Measurements from ENCODE around the gene ITSN1.

The ITSN1 gene

DNA sequence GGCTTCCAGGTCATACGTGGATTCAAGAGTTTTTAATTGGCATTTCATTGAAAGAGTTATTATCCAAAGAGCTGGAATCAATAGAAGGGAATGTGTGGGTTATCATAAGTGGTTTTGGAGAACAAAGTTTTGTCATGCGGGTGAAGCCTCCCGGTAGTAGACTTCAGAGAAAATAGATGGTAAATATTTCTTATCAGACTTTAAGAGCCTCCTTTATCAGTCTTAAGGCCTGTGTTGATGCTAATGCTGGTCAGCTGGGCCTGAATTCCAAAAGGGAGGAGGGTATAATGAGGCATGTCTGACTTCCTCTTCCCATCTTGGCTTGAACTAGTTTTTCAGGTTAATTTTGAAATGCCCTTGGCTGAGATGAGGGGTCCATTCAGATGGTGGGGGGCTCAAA, 89.7 kb downstream of the ITSN1 start:
- in situ Hi-C loops (cut with MboI; ENCODE audit: low sequenced_read_pairs, unreplicated experiment): no loop called here
- DNase-seq (ENCODE audit: low spot score): no peak
- TF ChIP-seq, protein P1, sequence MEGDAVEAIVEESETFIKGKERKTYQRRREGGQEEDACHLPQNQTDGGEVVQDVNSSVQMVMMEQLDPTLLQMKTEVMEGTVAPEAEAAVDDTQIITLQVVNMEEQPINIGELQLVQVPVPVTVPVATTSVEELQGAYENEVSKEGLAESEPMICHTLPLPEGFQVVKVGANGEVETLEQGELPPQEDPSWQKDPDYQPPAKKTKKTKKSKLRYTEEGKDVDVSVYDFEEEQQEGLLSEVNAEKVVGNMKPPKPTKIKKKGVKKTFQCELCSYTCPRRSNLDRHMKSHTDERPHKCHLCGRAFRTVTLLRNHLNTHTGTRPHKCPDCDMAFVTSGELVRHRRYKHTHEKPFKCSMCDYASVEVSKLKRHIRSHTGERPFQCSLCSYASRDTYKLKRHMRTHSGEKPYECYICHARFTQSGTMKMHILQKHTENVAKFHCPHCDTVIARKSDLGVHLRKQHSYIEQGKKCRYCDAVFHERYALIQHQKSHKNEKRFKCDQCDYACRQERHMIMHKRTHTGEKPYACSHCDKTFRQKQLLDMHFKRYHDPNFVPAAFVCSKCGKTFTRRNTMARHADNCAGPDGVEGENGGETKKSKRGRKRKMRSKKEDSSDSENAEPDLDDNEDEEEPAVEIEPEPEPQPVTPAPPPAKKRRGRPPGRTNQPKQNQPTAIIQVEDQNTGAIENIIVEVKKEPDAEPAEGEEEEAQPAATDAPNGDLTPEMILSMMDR (IDR thresholded peaks at IDR 0.05; ENCODE audit: borderline replicate concordance, control extremely low read depth, extremely low read depth, insufficient read depth, missing control alignments): no peak

DNA sequence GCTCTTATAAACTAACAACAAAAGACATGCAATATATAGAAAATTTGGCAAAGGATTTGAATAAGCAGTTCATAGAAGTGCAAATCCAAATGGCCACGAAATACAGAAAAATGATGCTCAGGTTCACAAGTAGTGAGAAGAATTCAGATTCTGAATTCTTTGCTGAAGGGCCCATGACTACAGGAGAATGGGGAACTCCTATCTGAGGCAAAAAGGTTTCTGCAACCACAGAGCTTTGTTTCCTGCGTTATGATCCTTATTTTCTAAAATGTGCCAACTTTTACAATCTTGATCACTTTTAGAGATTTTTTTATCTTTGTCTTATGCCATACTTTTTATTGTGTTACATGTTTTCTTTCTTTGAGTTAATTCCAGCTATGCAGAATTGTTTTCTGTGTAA, 91.3 kb downstream of the ITSN1 start:
- in situ Hi-C loops (cut with MboI; ENCODE audit: low sequenced_read_pairs, unreplicated experiment): no loop called here
- TF ChIP-seq, protein P1 (IDR thresholded peaks at IDR 0.05; ENCODE audit: borderline replicate concordance, control extremely low read depth, extremely low read depth, insufficient read depth, missing control alignments): no peak
- no peak for DNase-seq (ENCODE audit: low spot score)

DNA sequence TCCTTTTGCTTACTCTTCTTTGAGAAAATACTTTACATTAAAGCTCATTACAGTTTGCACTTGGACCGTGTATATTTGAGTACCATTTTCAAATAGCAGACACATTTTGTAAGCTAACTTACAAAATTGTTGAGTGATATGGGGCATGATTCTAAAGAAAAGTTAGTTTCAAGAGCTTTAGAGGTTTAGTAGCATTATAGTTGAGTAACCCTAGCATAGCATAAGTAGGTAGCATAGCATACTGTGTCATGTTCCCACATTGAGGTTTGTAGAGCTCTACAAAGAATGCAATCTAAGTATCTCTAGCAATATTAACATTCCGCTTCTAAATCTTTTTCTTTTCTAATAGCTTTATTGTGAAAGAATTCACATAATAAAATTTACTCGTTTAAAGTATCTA, 92.0 kb downstream of the ITSN1 start:
- in situ Hi-C loops (cut with MboI; ENCODE audit: low sequenced_read_pairs, unreplicated experiment): no loop called here
- TF ChIP-seq, protein P1 (IDR thresholded peaks at IDR 0.05; ENCODE audit: borderline replicate concordance, control extremely low read depth, extremely low read depth, insufficient read depth, missing control alignments): no peak
- DNase-seq (ENCODE audit: low spot score): no peak

DNA sequence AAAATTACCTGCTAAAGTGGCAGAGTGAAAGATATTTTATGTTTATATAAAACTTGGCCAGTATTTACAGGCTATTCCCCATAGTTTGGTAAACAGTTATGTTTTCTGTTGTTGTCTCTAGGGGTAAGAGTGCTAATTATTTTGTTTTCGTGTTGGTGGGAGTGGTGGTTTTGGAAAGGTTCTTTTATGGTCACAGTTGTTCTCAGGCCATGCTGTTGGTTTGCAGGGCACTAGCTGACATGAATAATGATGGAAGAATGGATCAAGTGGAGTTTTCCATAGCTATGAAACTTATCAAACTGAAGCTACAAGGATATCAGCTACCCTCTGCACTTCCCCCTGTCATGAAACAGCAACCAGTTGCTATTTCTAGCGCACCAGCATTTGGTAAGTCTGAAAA, 92.5 kb downstream of the ITSN1 start:
- DNase-seq (ENCODE audit: low spot score): no peak
- in situ Hi-C loops (cut with MboI; ENCODE audit: low sequenced_read_pairs, unreplicated experiment): no loop called here
- TF ChIP-seq, protein P1 (IDR thresholded peaks at IDR 0.05; ENCODE audit: borderline replicate concordance, control extremely low read depth, extremely low read depth, insufficient read depth, missing control alignments): no peak

DNA sequence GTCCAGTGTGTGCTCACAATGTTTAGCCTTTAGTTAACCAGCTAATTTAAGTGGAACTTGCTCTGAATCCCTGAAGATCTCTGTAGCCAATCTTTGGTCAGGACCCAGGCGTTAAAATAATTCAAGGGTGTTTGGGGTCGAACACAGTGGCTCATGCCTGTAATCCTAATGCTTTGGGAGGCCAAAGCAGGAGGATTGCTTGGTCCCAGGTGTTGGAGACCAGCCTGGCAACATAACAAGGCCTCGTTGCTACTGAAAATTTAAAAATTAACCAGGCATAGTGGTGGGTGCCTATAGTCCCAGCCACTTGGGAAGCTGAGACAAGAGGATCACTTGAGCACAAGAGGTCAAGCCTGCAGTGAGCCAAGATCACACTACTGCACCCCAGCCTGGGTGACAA, 94.3 kb downstream of the ITSN1 start:
- no peak for DNase-seq (ENCODE audit: low spot score)
- TF ChIP-seq, protein P1 (IDR thresholded peaks at IDR 0.05; ENCODE audit: borderline replicate concordance, control extremely low read depth, extremely low read depth, insufficient read depth, missing control alignments): no peak

DNA sequence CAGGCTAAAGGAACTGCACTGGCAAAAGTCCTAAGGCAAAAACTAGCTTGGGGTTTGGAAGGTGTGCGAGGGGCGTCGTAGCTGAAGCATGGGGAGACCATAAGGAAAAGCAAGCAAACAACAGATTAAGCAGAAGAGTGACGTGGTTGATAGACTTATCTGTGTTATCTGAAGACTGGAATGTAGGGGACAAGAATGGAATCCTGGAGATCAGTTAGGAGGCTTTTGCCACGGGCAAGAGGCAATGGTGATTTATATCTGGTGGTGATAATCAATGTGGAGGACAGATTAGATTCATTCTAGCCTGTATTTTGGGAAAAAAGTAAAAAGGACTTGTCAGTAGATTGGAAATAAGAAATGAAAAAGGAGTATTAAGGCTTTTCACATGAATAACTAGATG, 97.4 kb downstream of the ITSN1 start:
- DNase-seq (ENCODE audit: low spot score): no peak
- in situ Hi-C loops (cut with MboI; ENCODE audit: low sequenced_read_pairs, unreplicated experiment): no loop called here
- TF ChIP-seq, protein P1 (IDR thresholded peaks at IDR 0.05; ENCODE audit: borderline replicate concordance, control extremely low read depth, extremely low read depth, insufficient read depth, missing control alignments): no peak

More for the DNA sequence above, 94.3 kb downstream of the ITSN1 start:
- in situ Hi-C loops (cut with MboI; ENCODE audit: low sequenced_read_pairs, unreplicated experiment): no loop called here

DNA sequence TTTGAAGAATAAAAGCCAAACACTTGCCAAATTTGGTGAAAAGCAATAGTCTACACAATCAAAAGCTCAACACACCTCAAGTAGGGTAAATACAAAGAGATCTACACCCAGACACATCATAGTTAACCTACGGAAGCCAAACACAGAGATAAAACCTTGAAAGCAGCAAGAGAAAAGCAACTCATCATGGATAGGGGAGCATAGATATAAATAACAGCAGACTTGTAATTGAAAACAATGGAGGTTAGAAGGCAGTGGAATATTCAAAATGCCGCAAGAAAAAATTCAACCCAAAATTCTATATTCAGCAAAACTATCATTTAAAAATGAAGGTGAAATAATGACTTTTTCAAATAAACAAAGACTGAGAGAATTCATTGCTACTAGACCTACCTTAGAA, 105.1 kb downstream of the ITSN1 start:
- no peak for DNase-seq (ENCODE audit: low spot score)
- TF ChIP-seq, protein P1 (IDR thresholded peaks at IDR 0.05; ENCODE audit: borderline replicate concordance, control extremely low read depth, extremely low read depth, insufficient read depth, missing control alignments): no peak
- in situ Hi-C loops (cut with MboI; ENCODE audit: low sequenced_read_pairs, unreplicated experiment): no loop called here

Data from GM13976 (cell line).